ENCODE results near the gene CDC34.

Gene CDC34

GRCh38 chr19:519449-519865 is 12.1 kb upstream of the CDC34 start:
- DNase-seq (ENCODE audit: low read depth) = no peak

- DNase-seq (ENCODE audit: low read depth) = no peak
Observed at GRCh38 chr19:522726-523125, 8.8 kb upstream of the CDC34 start.

GRCh38 chr19:524062-524674 is 7.4 kb upstream of the CDC34 start:
- DNase-seq (ENCODE audit: low read depth) = no peak

- no peak for DNase-seq (ENCODE audit: low read depth)
Observed at GRCh38 chr19:525029-525428, 6.5 kb upstream of the CDC34 start.

- DNase-seq (ENCODE audit: low read depth) = no peak
Observed at GRCh38 chr19:525857-526419, 5.6 kb upstream of the CDC34 start.

- no peak for DNase-seq (ENCODE audit: low read depth)
Observed at GRCh38 chr19:530134-531008, 1.2 kb upstream of the CDC34 start.

GRCh38 chr19:531009-531752 is 379 bp upstream of the CDC34 start:
- peak; percentile 86 for DNase-seq (ENCODE audit: low read depth)

- no peak for DNase-seq (ENCODE audit: low read depth)
Observed at GRCh38 chr19:532561-533363, 1.2 kb downstream of the CDC34 start.

GRCh38 chr19:533364-534058 is 2.0 kb downstream of the CDC34 start:
- no peak for DNase-seq (ENCODE audit: low read depth)

GRCh38 chr19:534088-534487 is 2.5 kb downstream of the CDC34 start:
- no peak for DNase-seq (ENCODE audit: low read depth)

- DNase-seq (ENCODE audit: low read depth) = no peak
Observed at GRCh38 chr19:535017-535835, 3.7 kb downstream of the CDC34 start.

GRCh38 chr19:536031-536880 is 4.7 kb downstream of the CDC34 start:
- DNase-seq (ENCODE audit: low read depth) = no peak

- no peak for DNase-seq (ENCODE audit: low read depth)
Observed at GRCh38 chr19:536881-537404, 5.4 kb downstream of the CDC34 start.

- no peak for DNase-seq (ENCODE audit: low read depth)
Observed at GRCh38 chr19:538641-539428, 7.3 kb downstream of the CDC34 start.

- DNase-seq (ENCODE audit: low read depth) = no peak
Observed at GRCh38 chr19:539429-540030, 8.0 kb downstream of the CDC34 start.

- DNase-seq (ENCODE audit: low read depth) = no peak
Observed at GRCh38 chr19:540867-541637, 9.5 kb downstream of the CDC34 start.

- no peak for DNase-seq (ENCODE audit: low read depth)
Observed at GRCh38 chr19:541699-542098, 10.1 kb downstream of the CDC34 start.
